ENCODE data around the gene POU2F2.
A peak's percentile ranks its signal among the peaks of the same experiment; 100 is the strongest.

POU2F2 gene

DNA sequence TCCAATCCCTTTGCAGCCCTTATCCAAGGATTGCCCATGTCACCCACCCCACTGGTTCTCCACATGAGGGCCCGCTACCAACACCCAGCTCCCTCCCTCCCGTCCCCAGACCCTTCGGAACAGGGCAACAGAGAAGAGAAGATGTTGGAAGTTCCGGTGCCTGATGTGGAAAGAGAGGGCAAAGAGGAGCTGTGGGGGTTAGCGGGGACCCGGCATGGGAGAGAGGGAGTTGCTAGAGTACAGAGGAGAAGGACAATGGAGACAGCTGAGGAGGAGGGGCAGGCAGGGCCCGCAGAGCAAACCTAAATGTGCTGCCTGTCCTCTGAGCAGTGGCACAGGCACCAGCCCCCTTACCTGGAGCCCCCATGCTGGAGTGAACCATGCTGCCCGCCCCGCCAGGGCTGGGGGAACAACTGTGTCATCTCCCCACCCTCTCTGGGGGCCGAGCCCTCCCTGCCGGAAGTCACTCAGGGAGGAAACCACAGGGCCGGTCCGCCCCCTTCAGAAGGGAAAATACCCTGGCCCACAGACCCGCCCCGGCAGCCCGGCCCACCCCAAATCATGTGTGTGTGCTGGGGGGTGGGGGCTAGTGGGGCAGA lies at the start of gene POU2F2:
POU2F2 (minus strand) TSS at position 417 of the 599 bp plus-strand sequence; CDS start at position 382, 35 bp downstream.
- DNase-seq (ENCODE audit: low spot score): no peak

DNA sequence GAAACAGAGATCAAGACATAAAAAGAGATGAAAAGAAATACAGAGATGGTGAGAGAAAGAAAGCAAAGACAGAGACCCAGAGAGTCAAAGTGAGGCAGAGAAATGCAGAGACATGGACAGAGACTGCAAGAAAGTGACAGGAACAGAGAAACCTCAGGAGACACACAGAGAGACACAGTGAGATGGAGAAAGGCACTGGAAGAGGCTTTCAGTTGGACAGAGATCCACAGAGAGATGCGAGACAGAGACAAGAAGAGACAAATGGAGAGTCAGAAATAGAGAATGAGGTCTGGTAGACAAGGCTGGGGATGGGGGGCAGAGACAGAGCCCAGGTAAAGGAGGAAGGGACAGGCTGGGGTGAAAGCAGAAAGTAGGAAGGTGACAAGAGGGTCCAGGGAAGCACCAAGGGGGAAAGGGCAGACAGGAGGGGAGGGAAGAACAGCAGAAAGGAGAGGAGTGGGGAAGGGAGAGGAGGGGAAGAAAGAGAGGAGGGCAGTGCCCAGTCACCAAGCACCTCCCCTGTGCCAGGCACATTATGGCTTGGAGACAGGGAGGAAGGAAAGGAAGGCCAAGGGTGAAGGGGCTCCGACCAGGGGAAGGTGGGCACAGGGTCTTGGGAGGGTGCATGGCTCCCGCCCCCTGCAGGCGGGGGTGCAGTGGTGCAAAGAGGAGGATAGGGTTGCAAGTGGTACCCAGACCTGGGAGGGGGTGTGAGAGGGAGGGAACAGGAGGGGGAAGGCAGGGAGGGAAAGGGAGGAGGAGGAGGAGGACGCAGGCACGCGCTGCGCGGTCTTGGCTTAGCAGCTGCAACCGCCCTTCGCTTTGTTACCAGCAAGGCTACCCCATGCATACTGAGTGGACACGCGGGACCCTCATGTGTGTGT lies 46.8 kb upstream of the POU2F2 start:
- DNase-seq (ENCODE audit: low spot score): no peak

DNA sequence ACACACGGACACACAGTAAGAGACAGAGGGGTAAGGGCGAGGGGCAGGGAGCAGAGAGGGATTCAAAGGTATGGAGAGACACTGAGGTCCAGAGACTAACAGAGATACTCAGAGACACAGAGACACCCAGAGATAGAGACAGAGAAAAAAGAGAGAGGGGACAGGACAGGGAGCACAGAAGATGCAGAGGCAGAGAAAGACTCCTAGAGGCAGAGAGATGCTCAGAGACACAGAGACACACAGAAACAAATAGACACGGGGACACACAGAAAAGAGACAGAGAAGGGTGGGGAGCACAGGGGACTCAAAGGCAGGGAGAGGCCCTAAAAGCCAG lies 45.4 kb upstream of the POU2F2 start:
- no peak for DNase-seq (ENCODE audit: low spot score)

DNA sequence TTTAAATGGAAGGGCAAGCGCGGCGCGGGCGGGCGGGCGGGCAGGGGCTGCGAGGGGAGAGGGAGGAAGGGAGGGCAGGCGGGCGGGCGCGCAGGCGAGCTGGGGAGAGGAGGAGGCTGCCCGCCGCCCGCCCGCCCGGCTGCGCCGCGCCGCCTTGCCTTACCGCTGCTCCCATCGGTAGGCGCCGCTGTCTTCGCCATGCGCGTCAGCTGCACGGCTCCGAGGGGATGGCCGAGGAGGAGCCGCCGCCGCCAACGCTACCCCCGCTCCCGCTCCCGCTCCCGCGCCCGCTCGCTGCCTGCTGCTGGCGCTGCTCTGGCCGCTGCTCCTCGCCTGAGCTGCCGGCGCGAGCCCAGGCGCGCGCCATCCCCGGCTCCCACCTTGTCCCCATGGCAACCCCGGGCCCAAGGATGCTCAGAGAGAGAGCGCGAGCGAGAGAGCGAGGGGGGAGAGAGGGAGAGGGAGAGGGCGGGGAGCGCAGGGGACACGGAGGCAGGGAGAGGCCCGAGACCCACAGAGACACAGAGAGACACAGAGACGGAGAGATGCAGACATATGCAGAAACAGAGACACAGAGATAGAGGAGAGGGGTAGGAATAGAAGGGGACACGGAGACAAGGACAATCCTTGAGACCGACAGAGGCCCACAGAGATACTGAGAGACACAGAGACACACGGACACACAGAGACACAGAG lies 44.9 kb upstream of the POU2F2 start:
- DNase-seq (ENCODE audit: low spot score): peak; percentile 80

DNA sequence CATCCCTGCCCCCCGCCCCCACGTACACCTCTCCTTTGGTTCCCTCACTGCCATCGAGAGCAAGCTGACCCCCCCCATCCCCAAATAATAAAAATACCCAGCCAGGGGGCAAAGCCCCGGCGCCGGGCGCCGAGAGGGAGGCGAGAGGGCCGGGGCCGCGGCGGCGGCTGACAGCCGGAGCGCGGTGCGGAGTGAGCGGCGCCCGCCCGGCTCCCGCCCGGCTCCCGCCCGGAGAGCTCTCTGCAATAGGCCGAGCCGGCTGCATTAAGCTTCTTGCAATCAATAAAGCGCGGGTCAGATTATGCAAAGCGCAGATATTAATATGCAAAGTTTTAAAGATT lies 44.4 kb upstream of the POU2F2 start:
- no peak for DNase-seq (ENCODE audit: low spot score)

DNA sequence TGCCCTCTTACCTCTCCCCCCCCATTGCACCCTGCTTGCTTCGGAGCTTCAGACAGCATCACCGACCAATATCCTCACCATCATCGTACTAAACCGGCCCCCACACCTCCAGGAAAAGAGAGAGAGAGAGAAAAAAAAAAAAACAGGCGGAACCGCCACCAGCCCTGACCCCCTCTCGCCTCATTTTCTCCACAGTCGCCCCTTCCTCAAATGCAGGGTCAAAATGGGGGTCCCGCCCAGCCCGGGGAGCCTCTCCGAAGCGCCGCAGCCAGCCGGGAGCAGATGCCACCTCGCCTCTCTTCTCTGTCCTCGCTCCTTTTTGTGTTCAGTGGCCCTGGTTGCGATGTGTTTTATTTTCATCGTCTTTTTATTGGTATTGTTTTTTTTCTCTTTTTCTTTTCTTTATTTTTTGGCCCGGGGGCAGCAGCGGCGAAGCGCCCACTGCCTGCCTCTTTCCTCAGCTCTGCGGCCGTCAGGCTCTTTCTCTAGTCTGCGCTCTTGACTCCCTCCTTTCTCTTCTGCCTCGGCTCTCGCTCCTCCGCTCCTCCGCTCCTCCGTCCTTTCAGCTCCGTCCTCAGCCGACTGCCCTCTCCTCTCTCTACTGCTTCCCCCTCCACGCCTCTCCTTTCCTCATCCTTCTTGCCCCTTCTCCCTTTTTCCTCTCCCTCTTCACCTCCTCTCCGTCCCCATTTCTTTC lies 43.9 kb upstream of the POU2F2 start:
- peak; percentile 64 for DNase-seq (ENCODE audit: low spot score)

DNA sequence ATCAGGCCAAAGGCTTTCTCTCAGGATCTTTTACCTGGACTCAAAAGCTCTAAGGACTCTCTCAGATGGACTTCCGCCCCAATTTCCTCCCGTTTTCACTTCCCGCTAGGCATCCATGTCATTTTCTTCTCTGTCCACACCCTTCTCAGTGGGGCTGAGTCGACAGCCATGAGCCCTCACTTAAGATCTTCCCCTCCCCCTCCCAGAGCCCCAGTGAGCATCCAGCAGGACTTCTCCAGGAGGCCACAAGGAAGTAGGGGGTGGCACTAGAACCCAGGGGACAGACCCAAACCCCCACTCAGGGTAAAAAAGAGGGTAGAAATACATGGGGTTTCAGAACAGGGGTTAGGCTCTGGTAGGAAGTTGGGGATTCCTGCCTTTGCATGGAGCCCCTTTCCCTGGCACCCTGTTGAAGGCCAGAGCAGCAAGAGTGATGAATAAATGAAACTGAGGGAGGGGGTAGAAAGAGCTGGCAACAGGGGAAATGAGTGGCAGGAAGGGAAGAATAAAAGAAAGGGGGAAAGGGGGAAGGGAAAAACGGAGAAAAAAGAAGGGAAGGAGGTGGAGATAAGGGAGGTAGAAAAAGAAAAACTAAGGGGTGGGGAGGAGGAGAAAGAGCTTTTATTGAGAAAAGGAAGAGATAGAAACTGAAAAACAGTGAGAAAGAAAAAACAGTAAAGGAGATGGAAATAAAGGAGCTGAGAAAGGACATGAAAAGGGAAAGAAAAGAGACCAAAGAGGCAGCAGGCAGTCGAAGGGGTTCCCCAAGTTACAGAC lies 42.9 kb upstream of the POU2F2 start:
- DNase-seq (ENCODE audit: low spot score): peak; percentile 37

DNA sequence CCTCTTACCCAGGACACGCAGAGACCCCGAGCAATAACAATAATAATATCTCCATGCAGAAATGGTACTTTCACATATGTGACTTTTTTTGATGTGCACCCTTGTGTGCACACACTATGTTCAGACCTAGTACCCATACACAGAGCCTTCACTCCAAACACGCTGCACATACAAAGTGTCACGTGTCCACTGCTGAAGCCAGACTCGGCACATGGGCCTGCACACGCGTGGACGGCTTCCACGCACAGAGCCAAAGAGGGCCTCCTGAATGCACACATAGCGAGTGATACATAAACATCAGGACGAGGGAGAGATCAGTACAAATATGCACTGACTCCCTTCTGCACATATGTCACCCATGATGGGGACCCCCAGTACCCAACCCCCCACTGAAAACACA lies 41.9 kb upstream of the POU2F2 start:
- DNase-seq (ENCODE audit: low spot score): no peak

DNA sequence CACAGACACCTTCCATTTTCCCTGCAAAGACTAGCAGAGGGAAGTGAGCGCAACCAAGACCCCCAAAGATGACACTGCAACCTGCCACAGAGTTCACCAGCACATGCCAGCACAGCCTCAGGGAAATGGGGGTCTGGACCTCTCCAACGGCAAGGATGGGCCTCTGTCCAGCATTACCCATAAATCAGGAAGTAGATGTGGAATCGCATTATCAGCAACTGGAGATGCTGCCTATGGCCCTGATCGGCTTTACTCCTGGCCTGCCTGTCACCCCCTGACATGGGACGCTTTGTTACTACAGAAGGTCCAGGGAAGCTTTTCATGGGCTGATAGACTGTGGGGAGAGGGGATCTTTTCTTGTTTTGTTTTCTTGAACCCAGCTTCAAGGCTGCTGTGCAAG lies 41.4 kb upstream of the POU2F2 start:
- DNase-seq (ENCODE audit: low spot score): no peak

DNA sequence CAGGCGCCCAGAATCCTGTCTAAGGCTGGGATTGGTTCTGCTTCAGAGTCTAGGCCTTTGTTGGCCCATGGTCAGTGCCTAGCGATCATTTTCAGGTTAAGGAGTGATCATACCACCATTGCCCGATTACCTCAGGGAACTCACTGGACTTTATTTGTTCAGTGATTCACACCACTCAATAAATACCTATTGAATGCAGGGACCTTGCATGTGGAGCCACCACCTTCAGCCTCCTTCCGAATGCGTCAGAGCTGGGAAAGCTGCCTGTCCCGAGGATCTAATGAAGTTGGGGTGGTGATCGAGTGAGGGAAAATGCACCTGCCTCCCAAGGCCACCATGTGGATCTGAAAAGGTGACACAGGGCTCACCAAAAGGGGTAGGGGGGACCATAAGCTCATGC lies 40.0 kb upstream of the POU2F2 start:
- DNase-seq (ENCODE audit: low spot score): no peak

DNA sequence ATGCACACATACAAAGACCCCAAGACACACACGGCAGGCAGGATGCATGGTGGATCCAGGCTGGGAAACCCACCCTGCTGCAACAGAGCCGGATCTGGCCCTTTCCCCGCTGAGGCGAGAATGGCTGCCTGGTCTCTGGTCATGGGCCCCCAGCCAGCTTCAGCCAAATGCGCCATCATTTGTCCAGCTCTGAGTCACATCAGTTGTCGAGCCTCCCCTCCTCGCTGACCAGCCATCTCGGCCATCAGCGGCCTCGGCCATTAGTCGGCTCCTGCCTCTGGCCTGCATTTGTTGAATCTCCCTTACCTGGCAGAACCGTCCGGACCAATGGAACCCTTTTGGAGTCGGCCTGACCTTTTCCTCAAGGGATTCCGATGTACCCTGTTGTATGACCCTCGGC lies 38.5 kb upstream of the POU2F2 start:
- peak; percentile 36 for DNase-seq (ENCODE audit: low spot score)

DNA sequence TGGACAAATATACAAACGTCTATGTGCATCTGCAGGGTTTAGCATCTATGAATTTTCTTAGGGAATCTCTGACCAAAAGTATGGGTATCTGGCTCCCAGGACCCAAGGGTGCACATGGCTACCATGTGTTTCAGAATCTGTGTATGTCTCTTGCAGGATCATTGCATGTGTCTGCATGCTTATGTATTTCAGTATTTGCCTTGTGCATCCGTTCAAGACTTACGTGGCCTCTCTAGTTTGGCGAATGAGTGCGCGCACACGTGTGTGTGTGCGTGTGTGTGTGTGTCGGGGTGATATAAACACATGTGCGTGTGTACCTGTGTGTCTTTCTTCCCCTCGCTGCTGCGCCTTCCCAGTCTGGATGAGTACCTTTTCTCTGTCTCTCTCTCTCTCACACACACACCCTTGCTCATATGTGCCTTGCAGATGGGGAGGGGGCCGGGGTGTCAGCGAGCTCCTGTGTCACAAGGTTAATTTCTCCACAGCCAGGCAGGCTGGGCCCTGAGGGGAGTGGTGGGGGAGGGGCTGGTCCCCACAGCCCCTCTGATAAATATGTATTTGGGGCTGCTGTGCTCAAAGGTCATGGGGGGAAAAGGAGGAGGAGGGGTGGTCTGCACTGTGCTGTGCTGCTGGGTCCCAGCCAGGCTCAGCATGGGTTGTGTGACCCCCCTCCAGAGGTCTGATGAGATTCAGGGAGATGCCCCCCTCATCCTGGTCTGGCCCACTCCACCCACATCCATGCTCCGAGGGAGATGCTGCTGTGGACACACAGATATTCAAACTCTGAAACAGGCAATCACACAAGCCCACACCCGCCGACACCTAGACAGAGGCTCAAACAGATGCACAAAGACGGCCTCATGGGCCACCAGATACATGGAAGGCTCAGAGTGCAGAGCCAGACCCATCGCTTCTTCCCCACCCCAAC lies 37.5 kb upstream of the POU2F2 start:
- no peak for DNase-seq (ENCODE audit: low spot score)

DNA sequence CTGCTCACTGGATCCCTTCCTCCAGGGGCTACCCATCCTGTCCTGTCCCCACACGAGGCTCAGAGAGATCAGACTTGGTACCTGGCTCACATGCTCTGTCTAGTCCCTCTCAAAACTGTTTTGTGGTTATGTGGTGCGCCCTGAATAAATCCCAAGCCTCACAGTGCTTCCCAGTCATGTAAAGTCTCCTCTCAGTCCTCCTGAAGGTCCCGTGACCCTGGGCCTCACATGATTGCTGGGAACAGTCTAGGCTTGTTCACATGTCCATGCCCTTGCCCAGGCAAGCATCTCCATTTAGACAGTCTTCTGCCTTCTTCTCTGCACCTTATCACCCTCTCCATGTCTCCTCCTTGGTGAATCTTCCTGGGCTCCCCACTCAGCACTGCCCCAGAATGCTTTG lies 36.0 kb upstream of the POU2F2 start:
- DNase-seq (ENCODE audit: low spot score): no peak

DNA sequence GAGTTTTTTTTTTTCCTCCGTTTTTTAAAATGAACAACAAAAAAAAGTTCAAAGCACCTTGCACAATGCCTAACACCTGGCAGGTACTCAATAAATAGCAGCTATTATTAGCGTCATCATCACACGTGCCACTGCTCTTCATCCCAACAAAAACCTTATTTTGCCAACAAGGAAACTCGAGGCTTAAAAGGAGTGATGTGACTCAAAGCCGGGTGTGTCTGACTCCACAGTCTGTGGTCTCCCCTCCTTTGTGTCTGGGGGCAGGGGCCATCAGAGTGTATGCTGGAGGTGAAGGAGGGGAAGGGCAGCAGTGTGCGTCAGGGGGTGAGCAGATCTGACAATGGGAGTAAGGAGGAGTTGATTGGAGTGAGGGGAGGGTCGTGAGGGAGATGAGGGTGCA lies 34.1 kb upstream of the POU2F2 start:
- no peak for DNase-seq (ENCODE audit: low spot score)

DNA sequence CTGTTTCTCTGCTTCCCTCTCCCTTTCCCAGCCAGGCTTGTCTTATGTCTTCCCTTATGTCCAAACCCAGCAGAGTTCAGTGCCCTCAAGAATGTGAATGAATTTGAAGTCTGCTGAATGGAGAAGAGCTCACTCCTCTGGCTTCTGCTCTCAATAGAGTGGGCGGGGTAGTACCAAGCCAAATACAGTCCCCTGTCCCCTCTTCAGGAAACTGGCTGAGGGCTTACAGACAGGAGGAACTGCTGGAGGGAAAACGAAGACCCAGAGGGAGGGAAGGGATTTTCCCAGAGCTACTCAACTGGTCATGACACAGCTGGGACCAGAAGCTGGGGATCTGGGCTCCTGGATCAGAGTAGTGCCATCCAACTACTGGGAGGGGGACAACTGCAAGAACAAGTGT lies 32.9 kb upstream of the POU2F2 start:
- no peak for DNase-seq (ENCODE audit: low spot score)

DNA sequence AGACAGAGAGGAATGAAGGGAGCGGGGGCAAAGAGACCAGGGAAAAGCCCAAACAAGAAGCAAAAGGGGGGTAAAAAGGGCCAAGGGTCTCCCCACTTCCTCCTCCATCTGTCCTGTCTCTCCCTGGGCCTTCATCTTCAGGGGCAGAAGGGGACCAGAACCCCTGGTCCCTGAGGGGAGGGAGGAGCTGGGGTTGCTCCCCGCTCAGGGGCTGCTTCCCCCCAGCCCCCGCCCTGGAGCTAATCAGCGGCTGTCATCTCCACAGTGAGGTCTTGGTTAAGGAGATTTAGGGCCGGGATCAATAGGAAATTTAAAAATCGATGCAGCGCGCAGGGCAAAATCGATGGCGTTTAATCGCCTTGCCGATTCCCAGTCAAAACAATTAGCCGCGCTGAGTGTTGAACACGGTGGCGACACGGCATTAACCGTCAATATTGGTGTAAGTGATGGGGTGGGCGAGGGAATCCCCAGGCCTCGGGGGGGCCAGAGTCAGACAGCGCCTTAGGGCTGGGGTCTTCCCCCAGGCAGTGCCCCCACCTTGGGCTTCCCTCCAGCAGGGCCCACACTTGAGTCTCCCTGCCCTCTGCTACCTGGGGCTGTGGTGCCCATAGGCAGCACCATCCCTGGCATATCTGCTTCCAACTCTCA lies 29.5 kb upstream of the POU2F2 start:
- no peak for DNase-seq (ENCODE audit: low spot score)

DNA sequence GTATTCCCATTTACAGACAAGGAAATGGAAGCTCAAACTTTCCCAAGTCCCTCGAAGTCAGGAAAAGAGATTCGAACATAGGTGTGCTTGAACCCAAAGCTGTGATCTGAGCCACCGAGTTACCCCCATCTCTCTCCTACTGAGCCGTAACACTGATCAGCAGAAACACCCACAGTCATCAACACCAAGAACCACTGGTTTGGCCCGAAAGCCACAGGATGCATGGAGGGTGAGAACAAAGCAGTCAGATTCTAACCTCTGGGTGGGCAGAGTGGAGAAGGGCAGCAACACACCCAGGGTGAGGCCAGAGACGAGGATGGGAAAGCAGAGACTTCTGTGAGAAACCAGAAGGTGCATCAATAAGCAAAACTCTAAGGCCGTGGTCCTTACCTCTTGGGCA lies 27.7 kb upstream of the POU2F2 start:
- DNase-seq (ENCODE audit: low spot score): no peak

DNA sequence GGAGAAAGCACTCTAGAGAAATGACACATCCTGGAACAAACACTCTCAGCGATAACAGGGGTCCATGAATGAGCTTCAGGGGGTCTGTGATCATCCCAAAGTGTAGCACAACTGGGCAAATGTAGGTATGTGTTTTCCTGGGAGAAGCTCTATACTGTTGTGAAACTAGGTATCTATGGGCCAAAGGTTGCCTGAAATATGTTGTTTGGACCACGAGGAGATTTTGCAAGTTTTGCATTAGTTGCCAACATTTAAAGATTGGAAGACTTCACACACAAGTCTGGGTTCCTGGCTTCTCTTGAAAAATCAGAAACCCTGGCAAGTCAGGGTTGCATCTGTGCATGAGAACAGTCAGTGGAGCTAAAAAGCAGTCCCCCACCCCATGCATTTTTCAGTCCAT lies 26.7 kb upstream of the POU2F2 start:
- DNase-seq (ENCODE audit: low spot score): no peak

DNA sequence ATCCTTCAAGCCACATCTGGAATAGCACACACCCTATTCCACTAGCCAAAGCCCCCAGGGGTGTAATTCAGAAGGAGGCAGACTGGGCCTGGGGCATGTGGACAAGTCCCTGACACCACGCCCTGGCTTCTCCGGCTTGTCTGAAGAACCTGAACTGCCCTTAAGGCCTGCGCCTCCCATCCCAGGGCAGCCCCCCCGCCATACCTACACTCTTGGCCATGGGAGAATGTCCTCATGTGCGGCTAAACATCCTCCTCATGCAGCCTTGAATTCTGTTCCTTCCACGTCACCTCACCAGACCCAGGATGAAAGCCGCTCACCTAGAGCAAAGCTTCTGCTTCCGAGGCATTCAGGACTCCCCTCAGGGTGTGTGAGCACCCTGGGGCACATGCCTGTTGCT lies 24.3 kb upstream of the POU2F2 start:
- DNase-seq (ENCODE audit: low spot score): no peak

DNA sequence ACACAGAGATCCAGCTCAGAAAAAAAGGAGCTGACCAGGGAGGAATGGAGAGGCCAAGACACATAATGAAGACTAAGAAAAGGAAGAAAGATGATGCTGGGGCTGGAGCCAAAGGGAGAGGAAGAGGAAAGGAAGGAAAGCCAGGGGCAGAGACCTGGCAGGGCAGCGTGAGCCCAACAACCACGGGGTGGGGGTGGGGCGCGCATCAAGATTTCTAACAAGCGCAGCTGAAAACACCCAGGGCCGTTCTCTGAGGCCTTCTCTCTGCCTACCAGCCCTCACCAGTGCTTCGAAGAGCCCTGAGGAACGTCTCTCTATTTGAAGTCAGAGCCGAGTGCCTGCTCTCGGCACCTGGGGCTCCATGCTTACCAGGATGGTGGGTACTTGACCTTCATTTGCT lies 23.6 kb upstream of the POU2F2 start:
- DNase-seq (ENCODE audit: low spot score): no peak
